ENCODE results near the gene FHIT.

FHIT gene

GRCh38 chr3:59774634-59775033 lies 1476.6 kb downstream of the FHIT start:
- H3K4me1 ChIP-seq (ENCODE audit: insufficient read depth, insufficient read length): no peaks in the 10 kb centered on the region
- H3K9me3 ChIP-seq (ENCODE audit: insufficient read depth, low read length): no peaks in the 10 kb centered on the region
- H3K9ac ChIP-seq (ENCODE audit: insufficient read length, low read depth): no peak overlapping the region
- no peaks in the 10 kb centered on the region for H3K36me3 ChIP-seq (ENCODE audit: insufficient read depth, insufficient read length, low read length)
- TF ChIP-seq YY1 (IDR thresholded peaks at IDR 0.05; ENCODE audit: insufficient read depth, insufficient read length) (no peak), ZNF274 (IDR thresholded peaks at IDR 0.05; ENCODE audit: low read depth, low read length) (no peak), SUZ12 (IDR thresholded peaks at IDR 0.05; ENCODE audit: extremely low read depth, insufficient read depth, insufficient read length) (no peak)
- no peak overlapping the region for H3K4me3 ChIP-seq (ENCODE audit: insufficient read length, low read depth)
- H3K27me3 ChIP-seq (ENCODE audit: insufficient read depth, insufficient read length): no peaks in the 10 kb centered on the region
- no peak for DNase-seq (ENCODE audit: low read depth, low spot score)

- Histone ChIP-seq H3K9me3 (ENCODE audit: insufficient read depth, low read length) (no peaks in the 10 kb centered on the region), H3K27me3 (ENCODE audit: insufficient read depth, insufficient read length) (no peaks in the 10 kb centered on the region), H3K36me3 (ENCODE audit: insufficient read depth, insufficient read length, low read length) (no peaks in the 10 kb centered on the region), H3K4me1 (ENCODE audit: insufficient read depth, insufficient read length) (no peaks in the 10 kb centered on the region), H3K9ac (ENCODE audit: insufficient read length, low read depth) (no peak overlapping the region), H3K4me3 (ENCODE audit: insufficient read length, low read depth) (no peak overlapping the region)
- no peak for DNase-seq (ENCODE audit: low read depth, low spot score)
- TF ChIP-seq YY1 (IDR thresholded peaks at IDR 0.05; ENCODE audit: insufficient read depth, insufficient read length) (no peak), ZNF274 (IDR thresholded peaks at IDR 0.05; ENCODE audit: low read depth, low read length) (no peak), SUZ12 (IDR thresholded peaks at IDR 0.05; ENCODE audit: extremely low read depth, insufficient read depth, insufficient read length) (no peak)
Measured at GRCh38 chr3:59774000-59774399, 1477.3 kb downstream of the FHIT start.

GRCh38 chr3:59772416-59773408 lies 1478.5 kb downstream of the FHIT start:
- Histone ChIP-seq H3K4me1 (ENCODE audit: insufficient read depth, insufficient read length) (no peaks in the 10 kb centered on the region), H3K9ac (ENCODE audit: insufficient read length, low read depth) (no peak overlapping the region), H3K27me3 (ENCODE audit: insufficient read depth, insufficient read length) (no peaks in the 10 kb centered on the region), H3K9me3 (ENCODE audit: insufficient read depth, low read length) (no peaks in the 10 kb centered on the region), H3K36me3 (ENCODE audit: insufficient read depth, insufficient read length, low read length) (no peaks in the 10 kb centered on the region), H3K4me3 (ENCODE audit: insufficient read length, low read depth) (no peak overlapping the region)
- no peak for TF ChIP-seq YY1 (IDR thresholded peaks at IDR 0.05; ENCODE audit: insufficient read depth, insufficient read length)
- no peak for TF ChIP-seq ZNF274 (IDR thresholded peaks at IDR 0.05; ENCODE audit: low read depth, low read length)
- TF ChIP-seq SUZ12 (IDR thresholded peaks at IDR 0.05; ENCODE audit: extremely low read depth, insufficient read depth, insufficient read length): no peak
- DNase-seq (ENCODE audit: low read depth, low spot score): no peak

GRCh38 chr3:59771768-59772181 lies 1479.5 kb downstream of the FHIT start:
- Histone ChIP-seq H3K27me3 (ENCODE audit: insufficient read depth, insufficient read length) (no peaks in the 10 kb centered on the region), H3K9ac (ENCODE audit: insufficient read length, low read depth) (no peak overlapping the region), H3K4me3 (ENCODE audit: insufficient read length, low read depth) (no peak overlapping the region), H3K9me3 (ENCODE audit: insufficient read depth, low read length) (no peaks in the 10 kb centered on the region), H3K36me3 (ENCODE audit: insufficient read depth, insufficient read length, low read length) (no peaks in the 10 kb centered on the region), H3K4me1 (ENCODE audit: insufficient read depth, insufficient read length) (no peaks in the 10 kb centered on the region)
- no peak for TF ChIP-seq YY1 (IDR thresholded peaks at IDR 0.05; ENCODE audit: insufficient read depth, insufficient read length)
- DNase-seq (ENCODE audit: low read depth, low spot score): no peak

GRCh38 chr3:59769127-59769750 lies 1482.0 kb downstream of the FHIT start:
- Histone ChIP-seq H3K4me1 (ENCODE audit: insufficient read depth, insufficient read length) (no peaks in the 10 kb centered on the region), H3K9me3 (ENCODE audit: insufficient read depth, low read length) (no peaks in the 10 kb centered on the region), H3K27me3 (ENCODE audit: insufficient read depth, insufficient read length) (no peaks in the 10 kb centered on the region), H3K36me3 (ENCODE audit: insufficient read depth, insufficient read length, low read length) (no peaks in the 10 kb centered on the region), H3K4me3 (ENCODE audit: insufficient read length, low read depth) (no peak overlapping the region), H3K9ac (ENCODE audit: insufficient read length, low read depth) (no peak overlapping the region)
- TF ChIP-seq SUZ12 (IDR thresholded peaks at IDR 0.05; ENCODE audit: extremely low read depth, insufficient read depth, insufficient read length) (no peak), YY1 (IDR thresholded peaks at IDR 0.05; ENCODE audit: insufficient read depth, insufficient read length) (no peak), ZNF274 (IDR thresholded peaks at IDR 0.05; ENCODE audit: low read depth, low read length) (no peak)
- no peak for DNase-seq (ENCODE audit: low read depth, low spot score)

- H3K4me1 ChIP-seq (ENCODE audit: insufficient read depth, insufficient read length): no peaks in the 10 kb centered on the region
- DNase-seq (ENCODE audit: low read depth, low spot score): no peak
- no peaks in the 10 kb centered on the region for H3K27me3 ChIP-seq (ENCODE audit: insufficient read depth, insufficient read length)
- H3K36me3 ChIP-seq (ENCODE audit: insufficient read depth, insufficient read length, low read length): no peaks in the 10 kb centered on the region
- TF ChIP-seq ZNF274 (IDR thresholded peaks at IDR 0.05; ENCODE audit: low read depth, low read length) (no peak), YY1 (IDR thresholded peaks at IDR 0.05; ENCODE audit: insufficient read depth, insufficient read length) (no peak), SUZ12 (IDR thresholded peaks at IDR 0.05; ENCODE audit: extremely low read depth, insufficient read depth, insufficient read length) (no peak)
- no peak overlapping the region for H3K9ac ChIP-seq (ENCODE audit: insufficient read length, low read depth)
- no peaks in the 10 kb centered on the region for H3K9me3 ChIP-seq (ENCODE audit: insufficient read depth, low read length)
- no peak overlapping the region for H3K4me3 ChIP-seq (ENCODE audit: insufficient read length, low read depth)
Measured at GRCh38 chr3:59766200-59766872, 1484.9 kb downstream of the FHIT start.

GRCh38 chr3:59764171-59764570 lies 1487.1 kb downstream of the FHIT start:
- Histone ChIP-seq H3K9me3 (ENCODE audit: insufficient read depth, low read length) (no peaks in the 10 kb centered on the region), H3K4me3 (ENCODE audit: insufficient read length, low read depth) (no peak overlapping the region), H3K9ac (ENCODE audit: insufficient read length, low read depth) (no peak overlapping the region), H3K4me1 (ENCODE audit: insufficient read depth, insufficient read length) (no peaks in the 10 kb centered on the region), H3K36me3 (ENCODE audit: insufficient read depth, insufficient read length, low read length) (no peaks in the 10 kb centered on the region), H3K27me3 (ENCODE audit: insufficient read depth, insufficient read length) (no peaks in the 10 kb centered on the region)
- no peak for DNase-seq (ENCODE audit: low read depth, low spot score)
- TF ChIP-seq ZNF274 (IDR thresholded peaks at IDR 0.05; ENCODE audit: low read depth, low read length): no peak
- no peak for TF ChIP-seq YY1 (IDR thresholded peaks at IDR 0.05; ENCODE audit: insufficient read depth, insufficient read length)
- no peak for TF ChIP-seq SUZ12 (IDR thresholded peaks at IDR 0.05; ENCODE audit: extremely low read depth, insufficient read depth, insufficient read length)
